Dermis blood vessel endothelial cell (primary cell): ENCODE measurements around the gene LONP1. TPM values are rescaled to one million over a fixed set of nuclear protein-coding genes. Genes with fewer than 3 reads are reported as not detected.
"Not testable (repeated sequence)": the region's sequence is repeated elsewhere in the genome, so short reads cannot be mapped to it uniquely, and the experiment has no call there.

Experiments used
- DNase-seq: peaks from one replicate; pipeline ENCODE4 v3.0.0; 2010
- total RNA-seq: library from RNA; depleted of rRNA; stranded (reverse); fragments of >200 nt; gene quantifications from 2 replicates; pipeline ENCODE4 v1.2.3, GENCODE V29; 2014

The LONP1 gene
- total RNA-seq, 1 donor from 2014 or later = 73.7 TPM

DNA sequence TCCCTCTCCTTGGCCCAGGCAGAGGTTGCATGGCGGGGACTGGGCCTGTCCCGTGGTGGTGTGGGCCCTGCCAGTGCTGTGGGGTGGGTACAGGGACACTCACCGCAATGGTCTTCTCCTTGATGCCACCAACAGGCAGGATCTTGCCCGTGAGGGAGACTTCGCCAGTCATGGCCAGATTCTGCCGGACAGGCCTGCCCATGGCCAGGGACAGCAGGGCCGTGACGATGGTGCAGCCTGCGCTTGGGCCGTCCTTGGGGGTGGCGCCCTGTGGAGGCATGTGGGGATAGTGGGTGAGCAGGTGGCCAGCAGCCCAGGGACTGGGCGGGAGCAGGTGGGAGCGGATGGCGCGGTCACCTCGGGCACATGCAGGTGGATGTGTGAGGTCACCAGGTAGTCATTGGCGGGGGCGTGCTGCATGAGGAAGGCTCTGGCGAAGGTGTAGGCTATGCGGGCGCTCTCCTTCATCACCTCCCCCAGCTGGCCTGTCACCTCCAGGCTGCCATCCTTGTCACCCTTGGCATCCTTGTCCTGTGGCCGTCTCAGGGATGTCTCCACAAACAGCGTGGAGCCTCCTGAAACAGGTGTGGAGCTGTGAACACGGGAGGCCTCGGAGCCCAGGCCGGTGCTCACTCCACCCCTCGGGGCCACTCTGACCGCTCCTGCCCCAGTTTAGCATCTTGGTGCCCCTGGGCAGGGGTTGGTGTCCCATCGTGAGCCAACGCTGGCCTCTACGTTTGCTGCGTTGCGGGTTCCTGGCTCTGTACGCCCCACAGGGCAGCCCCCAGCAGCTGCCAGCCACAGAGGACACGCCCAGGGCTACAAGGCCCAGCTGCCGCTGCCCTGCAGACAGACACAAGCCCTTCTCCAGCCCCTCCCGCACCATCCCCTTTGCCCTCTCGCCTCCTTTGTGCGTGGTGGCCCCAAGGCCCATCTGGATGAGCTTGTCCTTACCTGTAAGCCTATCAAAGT lies 26.5 kb downstream of the LONP1 start:
- DNase-seq = no peak

DNA sequence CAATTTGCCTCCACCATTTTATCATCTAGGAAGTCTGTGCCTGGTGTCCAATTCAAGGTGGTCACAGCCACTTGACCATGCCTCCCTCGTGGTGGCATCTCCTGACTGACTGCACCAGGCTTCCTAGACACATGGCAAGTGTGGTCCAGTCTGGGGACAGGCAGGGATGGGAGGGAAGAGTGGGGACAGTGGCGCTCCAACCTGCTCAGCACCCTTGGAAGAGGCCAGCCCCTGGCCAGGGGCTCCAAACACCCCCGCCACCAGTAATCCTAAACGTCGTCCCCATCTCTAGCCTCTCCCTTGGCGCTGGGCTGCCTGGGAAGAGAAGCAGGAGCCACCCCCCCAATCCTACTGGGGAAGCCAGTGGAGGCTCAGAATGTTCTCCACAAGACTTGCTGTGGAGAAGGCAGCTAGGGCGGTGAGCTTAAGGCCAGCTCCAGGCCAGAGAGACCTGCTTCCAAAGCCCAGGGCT lies 27.2 kb downstream of the LONP1 start:
- no peak for DNase-seq

- DNase-seq = no peak
These were observed 27.9 kb downstream of the LONP1 start for GRCh38 chr19:5691822-5692722.

- DNase-seq = peak; percentile 73
These were observed 28.8 kb downstream of the LONP1 start for GRCh38 chr19:5690955-5691821.

DNA sequence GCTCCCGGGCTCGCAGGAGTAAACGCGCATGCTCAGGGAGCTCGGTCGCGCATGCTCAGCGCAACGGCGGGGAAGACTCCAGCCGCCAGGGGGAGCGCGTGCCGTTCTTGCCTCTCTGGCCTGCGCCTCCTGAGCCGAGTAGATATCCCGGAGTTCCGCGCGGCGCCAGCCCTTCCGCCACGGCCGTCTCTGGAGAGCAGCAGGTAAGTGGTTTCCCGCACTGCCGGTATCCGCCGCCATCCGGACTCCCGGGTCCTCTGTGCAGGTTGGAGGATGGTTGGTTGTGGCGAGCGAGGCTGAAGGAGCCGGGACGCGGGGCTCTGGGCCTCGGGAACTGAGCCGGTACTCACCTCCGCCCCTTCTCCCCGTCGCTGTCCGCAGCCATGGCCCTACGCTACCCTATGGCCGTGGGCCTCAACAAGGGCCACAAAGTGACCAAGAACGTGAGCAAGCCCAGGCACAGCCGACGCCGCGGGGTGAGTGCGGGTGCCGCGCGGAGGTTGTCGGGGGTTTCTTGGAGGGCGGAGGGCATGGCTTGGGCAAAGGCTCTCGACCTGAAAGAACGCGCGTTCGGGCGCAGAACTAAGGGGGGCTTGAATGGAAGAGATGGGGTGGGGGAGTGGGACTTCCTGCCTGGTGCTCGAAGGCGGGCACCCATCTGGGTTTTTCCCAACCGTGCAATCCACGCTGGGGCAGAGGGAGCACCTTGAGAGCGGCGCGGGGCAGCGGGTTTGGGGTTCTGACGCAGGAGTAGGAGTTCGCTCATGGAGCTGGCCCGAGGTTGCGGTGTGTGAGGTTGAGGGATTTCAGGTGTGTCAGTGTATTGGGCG lies 29.6 kb downstream of the LONP1 start, which contains the start of gene RPL36:
Gene RPL36, plus strand, starts transcription at position 171 of the 830 bp plus-strand sequence. Its CDS starts 213 bp downstream, at position 384.
- DNase-seq = peak; percentile 98

DNA sequence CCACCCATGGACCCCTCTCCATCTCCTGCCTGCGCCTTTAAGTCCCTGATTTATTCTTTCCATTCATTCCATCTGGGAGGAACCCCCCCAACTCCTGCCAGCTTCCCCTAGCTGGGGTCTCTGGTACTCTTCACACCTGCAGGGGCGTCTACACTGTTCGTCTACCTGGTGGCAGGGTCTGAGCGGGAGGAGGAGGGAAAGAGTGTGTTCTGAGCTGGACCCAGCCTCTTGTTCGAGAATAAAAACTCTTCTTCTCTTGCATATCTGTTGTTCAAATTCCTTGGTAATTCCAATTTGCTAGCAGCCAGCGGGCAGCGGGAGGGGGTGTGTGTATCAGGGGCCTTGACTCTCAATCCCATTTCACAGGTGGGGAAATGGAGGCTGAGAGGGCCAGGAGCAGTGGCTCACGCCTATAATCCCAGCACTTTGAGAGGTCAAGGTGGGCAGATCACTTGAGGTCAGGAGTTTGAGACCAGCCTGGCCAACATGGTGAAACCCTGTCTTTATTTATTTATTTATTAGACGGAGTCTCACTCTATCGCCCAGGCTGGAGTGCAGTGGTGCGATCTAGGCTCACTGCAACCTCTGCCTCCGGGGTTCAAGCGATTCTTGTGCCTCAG lies 31.6 kb downstream of the LONP1 start:
- DNase-seq = not testable (repeated sequence)

DNA sequence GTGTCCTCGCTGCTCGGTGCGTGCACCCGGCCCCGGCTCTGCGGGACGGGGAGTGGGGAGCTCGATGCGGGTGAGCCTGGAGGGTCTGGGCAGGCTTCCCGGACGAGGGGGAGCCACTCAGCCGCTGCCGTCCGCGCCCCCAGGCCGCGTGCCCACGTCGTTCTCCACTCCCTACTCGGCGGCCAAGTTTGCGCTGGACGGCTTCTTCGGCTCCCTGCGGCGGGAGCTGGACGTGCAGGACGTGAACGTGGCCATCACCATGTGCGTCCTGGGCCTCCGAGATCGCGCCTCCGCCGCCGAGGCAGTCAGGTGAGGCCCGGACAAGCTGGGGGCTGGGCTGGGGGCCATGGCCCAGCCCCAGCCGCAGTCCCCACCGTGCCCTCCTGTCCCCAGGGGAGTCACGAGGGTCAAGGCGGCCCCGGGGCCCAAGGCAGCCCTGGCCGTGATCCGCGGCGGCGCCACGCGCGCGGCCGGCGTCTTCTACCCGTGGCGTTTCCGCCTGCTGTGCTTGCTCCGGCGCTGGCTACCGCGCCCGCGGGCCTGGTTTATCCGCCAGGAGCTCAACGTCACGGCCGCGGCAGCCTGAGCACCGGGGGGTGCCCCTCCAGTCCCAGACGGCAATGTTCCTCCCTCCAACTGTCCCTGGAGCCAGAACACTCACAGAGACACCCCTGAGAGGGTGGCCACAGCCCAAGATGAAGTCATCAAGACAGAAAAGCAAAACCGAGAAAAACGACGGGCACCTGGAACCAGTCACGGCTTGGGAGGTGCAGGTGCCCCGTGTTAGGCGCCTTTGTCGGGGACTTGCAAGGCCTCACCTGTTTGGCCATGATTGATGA lies 32.4 kb downstream of the LONP1 start:
- DNase-seq = peak; percentile 19

- peak; percentile 94 for DNase-seq
These were observed 33.1 kb downstream of the LONP1 start for GRCh38 chr19:5686647-5687359.

DNA sequence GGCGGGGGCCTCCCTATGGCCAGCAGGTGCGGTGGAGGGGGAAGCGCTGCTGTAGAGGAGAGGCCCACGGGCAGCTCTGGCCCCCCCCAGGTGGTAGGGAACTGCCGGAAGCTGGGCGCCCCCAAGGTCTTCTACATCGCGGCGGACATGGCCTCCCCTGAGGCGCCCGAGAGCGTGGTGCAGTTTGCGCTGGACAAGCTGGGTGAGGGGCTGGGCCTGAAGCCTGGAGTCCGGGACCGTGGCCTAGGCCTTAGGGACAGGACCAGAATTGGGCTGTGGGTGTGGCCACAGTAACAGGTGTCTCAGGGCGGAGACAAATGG lies 33.7 kb downstream of the LONP1 start:
- no peak for DNase-seq

- DNase-seq = no peak
These were observed 35.1 kb downstream of the LONP1 start for GRCh38 chr19:5684694-5685430.

DNA sequence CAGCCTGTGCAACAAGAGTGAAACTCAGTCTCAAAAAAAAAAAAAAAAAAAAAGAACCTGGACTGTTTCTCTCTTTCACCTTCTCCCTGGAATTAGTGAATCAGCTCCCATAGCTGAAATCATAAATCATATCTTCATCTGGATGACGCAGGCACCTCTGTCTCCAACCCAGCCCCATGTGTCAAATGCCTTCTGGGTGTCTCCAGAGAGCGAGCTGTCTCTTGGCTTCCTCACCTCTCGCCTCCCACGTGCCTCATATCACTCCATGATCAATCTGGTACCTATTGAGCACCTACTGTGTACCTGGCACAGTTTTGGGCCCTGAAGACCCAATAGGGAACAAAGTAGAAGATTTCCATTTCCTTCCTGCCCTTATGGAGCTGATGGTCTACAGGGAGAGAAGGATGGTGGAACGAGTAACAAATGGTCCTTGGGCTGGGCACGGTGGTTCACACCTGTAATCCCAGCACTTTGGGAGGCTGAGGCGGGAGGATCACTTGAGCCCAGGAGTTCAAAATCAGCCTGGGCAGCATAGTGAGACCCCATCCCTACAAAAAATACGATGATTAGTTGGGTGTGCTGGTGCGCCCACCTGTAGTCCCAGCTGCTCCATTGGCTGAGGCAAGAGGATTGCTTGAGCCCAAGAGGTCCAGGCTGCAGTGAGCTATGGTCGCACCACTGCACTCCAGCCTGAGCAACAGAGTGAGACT lies 36.6 kb downstream of the LONP1 start:
- no peak for DNase-seq

- no peak for DNase-seq
These were observed 37.9 kb downstream of the LONP1 start for GRCh38 chr19:5682107-5682482.

DNA sequence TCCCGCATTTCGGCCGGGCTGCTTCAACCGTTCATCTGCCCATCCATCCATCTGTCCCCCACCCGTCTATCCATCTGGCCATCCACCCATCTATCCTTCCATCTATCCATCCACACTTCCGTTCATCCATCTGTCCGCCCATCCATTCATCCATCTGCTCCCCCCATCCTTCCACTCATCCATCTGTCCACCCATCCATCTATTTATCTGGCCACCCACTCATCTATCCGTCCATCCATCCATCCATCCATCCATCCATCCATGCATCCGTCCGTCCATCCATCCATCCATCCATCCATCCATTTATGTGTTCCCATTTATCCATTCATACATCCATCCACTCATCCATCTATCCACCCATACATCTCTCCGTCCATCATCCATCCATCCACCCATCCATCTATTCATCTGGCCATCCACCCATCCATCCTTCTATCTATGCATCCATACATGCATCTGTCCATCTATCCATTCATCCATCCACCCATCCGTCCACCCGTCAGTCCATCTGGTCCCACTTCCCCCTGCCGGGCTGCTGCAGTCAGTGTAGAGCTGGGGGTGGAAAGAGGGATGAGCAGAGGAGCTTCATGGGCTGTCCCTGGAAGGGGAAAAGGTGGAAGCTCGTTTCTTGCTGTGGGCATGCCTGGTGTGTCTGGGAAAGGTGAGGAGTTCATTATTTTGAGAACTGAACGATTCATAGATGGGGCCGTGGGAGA lies 38.4 kb downstream of the LONP1 start:
- no peak for DNase-seq

GRCh38 chr19:5680437-5681368 lies 39.2 kb downstream of the LONP1 start, which contains the start of the genes HSD11B1L and MICOS13:
Gene HSD11B1L, plus strand, starts transcription at chr19:5681027. Its CDS starts 3,806 bp downstream, at chr19:5684833.
Gene MICOS13, minus strand, starts transcription at chr19:5680516. Its CDS starts 30 bp downstream, at chr19:5680486.
- peak; percentile 99 for DNase-seq

DNA sequence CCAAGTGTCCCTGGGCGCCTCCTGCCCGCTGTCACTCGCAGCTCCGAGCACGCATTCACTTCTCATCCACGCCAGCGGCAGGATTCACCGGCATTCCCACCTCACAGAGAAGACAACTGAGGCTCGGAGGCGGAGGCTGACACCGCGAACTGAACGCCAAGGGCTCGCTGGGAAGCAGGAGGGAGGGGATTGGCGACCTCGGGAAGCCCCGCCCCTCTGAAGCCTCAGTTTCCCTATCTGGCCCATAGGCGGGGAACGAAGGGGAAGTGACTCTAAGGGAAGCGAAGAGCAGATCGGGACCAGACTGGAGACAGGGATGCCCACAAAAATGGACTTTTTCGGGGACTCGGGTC lies 39.9 kb downstream of the LONP1 start:
- DNase-seq = no peak
